DMS53 (cell line): ENCODE results near the gene INPP4B.
A peak's percentile ranks its signal among the peaks of the same experiment; 100 is the strongest.

Experiments used
- DNase-seq: peaks from one replicate; lab custom pipeline; 2025; lab: John Stamatoyannopoulos, UW

The INPP4B gene

DNA sequence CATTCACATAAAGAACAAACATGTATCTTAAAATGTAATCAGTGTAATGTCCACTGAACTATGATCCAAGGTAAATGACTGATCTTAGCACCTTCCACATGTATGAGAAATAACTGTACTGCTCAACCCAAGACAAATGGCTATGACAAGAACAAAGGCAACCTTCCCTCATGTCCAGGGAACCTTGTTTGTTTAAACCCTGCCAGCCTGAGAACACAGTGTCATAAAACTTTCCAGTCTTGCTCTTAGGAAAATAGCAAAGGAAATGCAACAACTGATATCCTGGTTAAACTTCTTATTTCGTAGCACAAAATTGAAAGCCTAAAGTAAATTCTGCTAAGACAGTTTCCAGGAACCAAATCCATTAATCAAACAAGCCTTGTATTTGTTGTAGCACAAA is 715.4 kb downstream of the INPP4B start:
- no peak for DNase-seq

- no peak for DNase-seq
Measured at GRCh38 chr4:142129931-142130330, 716.2 kb downstream of the INPP4B start.

GRCh38 chr4:142129473-142129872 is 716.6 kb downstream of the INPP4B start:
- DNase-seq, result no peak

DNA sequence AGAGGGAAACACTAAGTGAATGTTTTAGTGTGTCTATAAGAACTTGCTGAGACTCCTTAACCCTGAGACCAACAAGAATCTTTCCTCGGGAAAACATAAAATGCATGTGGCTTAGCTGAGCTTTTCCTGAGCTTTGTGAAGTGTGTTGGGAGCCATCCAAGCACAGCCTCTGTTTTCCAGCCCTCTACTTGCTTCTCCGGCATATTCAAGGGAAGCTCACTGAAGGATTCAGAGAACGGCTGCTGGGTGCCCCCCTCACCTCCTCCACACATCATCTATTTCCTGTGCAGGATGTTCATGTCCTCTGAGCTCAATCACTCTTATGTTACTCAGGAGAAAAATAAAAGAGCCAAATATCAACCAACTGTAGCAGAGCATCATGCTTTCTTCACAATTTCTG is 717.6 kb downstream of the INPP4B start:
- no peak for DNase-seq

- peak; percentile 74 for DNase-seq
Measured at GRCh38 chr4:142126890-142127497, 719.1 kb downstream of the INPP4B start.

- no peak for DNase-seq
Measured at GRCh38 chr4:142124874-142125273, 721.2 kb downstream of the INPP4B start.

DNA sequence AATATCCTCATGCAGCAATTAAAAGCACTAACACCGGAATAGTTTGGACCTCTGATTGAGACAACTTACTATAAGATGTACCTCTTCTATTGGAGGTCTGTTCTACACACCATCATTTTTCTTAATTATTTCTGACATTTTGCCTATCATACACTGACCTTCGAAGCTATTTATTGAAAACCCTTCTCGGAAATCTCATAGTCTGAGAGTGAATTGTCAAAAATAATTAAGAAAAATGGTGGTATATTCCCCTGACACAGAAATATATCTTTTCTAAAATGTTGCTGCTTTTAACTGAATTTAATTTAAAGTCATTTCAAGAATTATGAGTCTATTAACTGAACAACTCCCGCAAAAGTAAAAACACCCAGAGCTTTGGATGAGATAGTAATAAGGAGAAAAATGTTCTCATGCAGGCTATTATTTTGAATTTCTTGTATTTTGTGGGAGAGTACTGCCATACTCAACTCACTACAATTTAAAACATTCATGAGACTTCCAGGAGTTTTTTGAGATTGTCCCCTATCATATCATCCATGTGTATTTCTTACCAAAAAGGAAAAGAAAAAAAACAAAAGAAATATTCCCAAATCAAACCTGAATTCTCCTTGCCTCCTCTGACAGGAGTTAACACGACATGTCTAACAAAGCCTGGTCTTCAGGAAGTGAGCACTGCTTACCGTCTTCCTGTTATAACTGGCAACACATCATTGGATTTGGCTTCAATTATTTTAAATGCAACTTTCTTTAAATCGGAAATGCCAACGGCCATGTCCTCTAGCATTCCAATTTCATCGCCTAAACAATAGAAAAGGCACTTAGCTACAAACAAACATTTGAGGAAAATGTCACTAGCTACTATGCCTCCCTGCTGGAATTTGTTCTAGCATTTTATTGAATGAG is 724.4 kb downstream of the INPP4B start:
- no peak for DNase-seq

DNA sequence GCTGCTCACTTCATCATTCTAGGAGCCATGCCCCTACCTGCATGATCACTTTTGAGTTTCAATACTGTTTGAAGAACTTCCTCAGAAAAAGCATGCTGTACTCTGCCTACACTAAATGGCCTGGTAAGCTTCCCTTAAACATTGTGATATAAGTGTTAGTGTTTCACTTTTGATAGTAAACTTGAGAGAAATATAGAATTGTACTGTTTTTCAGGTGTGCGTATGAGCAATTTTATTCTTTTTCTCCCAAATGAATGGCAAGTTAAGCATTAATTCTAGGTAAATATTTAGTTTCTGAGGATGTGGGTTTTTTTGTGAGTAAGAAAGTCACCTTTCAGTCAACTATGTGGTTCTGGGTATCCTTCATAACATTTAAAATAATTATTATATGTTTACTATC is 725.2 kb downstream of the INPP4B start:
- no peak for DNase-seq

DNA sequence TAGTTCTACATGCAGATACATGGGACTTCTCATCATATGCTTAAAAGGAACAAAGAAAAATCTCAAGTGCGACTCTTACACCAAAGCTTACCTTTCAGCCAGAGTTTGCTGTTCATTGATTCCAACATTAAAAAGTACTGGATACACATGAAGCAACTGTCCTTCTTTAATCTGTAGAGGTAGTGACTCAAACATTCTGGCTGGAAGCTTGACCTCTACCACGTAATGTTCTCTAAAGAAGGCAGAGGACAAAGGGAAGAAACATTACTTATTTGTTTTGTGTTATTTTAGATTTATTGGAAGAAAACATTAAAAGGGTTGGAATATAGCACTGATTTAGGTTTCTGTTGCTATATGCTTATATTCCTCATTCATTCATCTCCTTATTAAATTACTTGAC is 733.6 kb downstream of the INPP4B start:
- DNase-seq, result no peak

DNA sequence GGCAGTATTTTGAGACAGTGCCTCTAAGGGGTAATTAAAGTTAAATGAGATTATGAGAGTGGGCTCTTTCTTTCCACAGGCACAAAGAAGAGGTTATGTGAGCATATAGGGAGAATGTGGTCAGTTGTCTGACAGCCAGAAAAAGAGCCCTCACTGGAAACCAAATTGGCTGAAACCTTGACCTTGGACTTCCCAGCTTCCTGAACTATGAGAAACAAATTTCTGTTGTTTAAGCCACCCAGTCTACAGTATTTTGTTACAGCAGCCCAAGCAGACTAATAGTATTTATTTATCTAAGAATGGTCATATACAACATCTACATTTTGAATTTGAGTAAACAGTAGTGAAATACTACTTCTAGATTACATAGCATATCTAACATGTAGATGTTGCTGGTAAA is 736.0 kb downstream of the INPP4B start:
- DNase-seq, result no peak

GRCh38 chr4:142104041-142104440 is 742.1 kb downstream of the INPP4B start:
- DNase-seq, result no peak

DNA sequence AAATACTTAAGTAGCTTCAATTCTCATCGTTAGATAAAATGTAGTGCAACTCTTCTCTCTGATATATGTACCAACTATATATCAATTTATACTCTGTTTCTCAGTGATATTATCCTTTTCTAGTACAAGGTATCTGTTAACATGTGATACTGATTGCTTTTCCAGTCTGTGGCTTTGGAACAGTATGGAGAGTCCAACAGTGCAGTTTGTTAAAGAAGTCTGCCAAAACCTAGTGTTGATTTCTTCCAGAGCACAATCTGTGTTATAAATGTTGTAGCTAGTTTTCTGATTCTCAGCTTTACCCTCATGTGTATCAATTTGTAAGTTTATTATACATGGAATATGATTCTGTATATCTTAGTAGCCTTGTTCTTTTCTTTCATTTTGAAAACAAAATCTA is 744.7 kb downstream of the INPP4B start:
- DNase-seq, result no peak

- DNase-seq, result no peak
Measured at GRCh38 chr4:142100941-142101340, 745.2 kb downstream of the INPP4B start.

DNA sequence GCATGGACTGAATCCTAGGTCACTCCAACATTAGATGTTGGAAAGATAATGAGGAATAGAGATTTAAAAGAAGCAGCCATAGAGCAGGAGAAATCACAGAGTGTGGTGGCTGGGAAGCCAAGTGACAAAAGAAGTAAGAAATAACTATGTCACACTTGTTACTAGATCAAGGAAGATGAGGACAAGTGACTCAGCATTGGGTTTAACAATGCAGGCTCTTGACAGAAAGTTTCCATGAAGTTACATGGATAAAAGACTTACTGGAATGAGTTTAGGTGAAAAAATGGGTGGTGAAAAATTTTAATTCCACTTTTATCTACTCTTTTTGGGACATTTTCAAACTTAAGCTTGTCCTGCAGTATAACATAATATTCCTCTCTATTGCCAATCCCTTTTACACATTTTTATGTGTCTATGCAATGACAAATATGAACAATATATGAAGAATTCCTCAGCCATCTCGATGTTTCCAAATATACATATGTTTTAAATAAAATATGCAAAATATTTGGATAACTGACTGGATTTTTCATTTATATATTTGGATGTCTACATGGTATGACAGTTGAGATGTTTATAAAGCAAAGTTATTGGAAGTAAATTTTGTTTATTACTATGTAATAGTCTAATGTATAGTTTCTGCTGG is 747.1 kb downstream of the INPP4B start:
- no peak for DNase-seq

- DNase-seq, result no peak
Measured at GRCh38 chr4:142098380-142098779, 747.7 kb downstream of the INPP4B start.

- DNase-seq, result no peak
Measured at GRCh38 chr4:142097015-142097414, 749.1 kb downstream of the INPP4B start.

DNA sequence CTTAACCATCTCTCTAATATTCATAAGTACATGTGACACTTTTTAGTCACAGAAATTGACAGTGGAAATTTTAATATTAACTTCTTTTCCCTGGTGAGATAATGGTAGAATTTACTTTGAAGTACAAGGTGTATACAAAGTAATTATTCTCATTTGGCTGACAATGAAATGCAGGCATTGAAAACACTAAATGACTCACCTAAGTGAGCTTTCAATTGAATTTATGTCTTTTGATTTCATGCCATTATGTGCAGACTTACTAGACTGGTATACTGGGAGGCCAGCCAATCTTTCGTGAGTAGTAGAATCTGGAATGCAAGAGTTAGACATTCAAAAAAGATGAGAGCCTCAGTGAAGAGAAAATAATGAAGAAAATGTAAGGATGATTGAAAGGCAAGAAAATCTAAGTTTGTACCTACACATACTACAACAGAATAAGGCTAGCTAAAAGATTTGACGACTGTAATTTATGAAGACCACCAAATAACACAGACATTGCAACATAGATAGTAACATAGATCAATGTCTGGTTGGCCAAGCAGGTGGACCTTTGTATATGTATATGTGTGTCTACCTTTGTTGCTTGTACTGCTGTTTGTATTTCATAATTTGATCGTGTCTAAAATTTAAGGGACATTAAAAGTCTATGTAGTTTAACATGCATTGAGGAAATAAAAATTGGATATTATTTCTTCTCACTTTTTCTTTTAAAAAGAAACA is 750.1 kb downstream of the INPP4B start:
- DNase-seq, result no peak

- DNase-seq, result no peak
Measured at GRCh38 chr4:142092941-142093340, 753.2 kb downstream of the INPP4B start.

DNA sequence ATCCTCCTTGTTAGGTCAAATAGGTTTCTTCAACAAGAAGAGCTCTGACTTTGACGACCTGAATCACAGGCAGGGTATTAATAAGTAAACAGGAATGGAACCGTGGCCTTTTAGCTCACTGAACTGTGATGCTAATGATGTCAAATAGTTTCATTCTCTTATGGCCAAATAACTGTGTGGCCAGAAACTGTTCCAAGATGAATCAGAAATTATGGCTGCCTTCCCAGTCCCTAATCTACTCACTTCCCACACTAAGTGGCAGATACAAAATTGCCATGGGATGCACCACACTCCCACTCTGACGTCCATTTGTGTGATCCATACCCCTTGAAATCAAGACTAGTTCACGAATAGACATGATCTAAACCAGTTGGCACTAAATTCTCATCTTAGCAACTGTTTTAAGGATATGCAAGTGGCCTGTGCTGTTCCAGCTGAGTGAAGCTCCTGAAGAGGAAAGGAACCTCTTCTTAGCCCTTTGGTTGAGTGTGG is 754.4 kb downstream of the INPP4B start:
- DNase-seq, result no peak

DNA sequence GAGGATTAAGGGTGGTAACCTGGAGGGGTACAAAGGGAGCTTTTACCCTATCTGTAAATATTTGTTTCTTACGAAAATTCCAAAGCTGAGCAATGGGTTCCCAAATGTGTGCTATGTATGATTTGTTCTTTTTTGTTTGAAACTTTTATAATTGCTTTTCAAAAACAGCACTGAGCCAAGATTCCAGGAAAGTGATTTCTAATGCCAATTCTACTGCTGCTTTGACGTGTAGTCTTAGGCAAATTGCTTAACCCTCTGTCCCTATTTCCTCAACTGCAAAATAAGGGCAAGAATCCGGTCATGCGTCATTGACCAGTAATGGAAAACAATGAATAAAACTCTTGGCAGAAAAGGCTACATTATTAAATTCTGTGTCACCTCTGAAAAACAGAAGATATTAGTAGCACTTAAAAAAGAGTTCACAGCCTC is 755.0 kb downstream of the INPP4B start:
- no peak for DNase-seq

DNA sequence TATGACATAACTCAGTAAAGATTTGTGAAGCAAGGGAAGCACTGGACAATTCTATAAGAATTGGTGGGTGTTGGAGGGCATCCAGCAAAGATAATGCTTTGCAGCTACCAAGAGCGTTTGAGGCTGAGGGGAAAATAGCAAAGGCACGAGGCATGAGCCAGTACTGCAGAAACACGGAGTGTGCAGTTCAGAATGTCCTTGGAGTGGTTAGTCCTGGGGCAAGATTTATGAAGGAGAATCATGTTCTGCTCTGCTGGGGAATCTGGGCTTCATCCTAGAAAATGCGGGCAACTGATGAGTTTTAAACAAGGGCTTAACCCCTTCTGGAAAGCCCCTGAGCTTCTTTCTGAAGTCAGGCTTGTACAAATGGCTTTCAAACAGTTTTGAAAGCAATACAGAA is 757.2 kb downstream of the INPP4B start:
- DNase-seq, result no peak
